Measurements from ENCODE around the gene LRRC75A. TPM values are rescaled to one million over a fixed set of nuclear protein-coding genes. Genes with fewer than 3 reads are reported as not detected.

LRRC75A gene
- total RNA-seq, 4 donors from 2014 or later, result 4.0 to 16.7 (median 7.8) TPM

- H3K36me3 ChIP-seq, result peaks cover 22 to 23% of the 10 kb centered on the region in 2 donors
- intact Hi-C loops (cut with DNase I), result no loop called here
- H3K9me3 ChIP-seq, result no peaks in the 10 kb centered on the region
- no peaks in the 10 kb centered on the region for H3K27me3 ChIP-seq
- peak; percentile 84 to 86 for DNase-seq
- peak overlapping the region; percentile 35 to 75 (median 50) for H3K27ac ChIP-seq
- no peak for TF ChIP-seq POLR2A (IDR thresholded peaks at IDR 0.05)
- TF ChIP-seq, protein P1, sequence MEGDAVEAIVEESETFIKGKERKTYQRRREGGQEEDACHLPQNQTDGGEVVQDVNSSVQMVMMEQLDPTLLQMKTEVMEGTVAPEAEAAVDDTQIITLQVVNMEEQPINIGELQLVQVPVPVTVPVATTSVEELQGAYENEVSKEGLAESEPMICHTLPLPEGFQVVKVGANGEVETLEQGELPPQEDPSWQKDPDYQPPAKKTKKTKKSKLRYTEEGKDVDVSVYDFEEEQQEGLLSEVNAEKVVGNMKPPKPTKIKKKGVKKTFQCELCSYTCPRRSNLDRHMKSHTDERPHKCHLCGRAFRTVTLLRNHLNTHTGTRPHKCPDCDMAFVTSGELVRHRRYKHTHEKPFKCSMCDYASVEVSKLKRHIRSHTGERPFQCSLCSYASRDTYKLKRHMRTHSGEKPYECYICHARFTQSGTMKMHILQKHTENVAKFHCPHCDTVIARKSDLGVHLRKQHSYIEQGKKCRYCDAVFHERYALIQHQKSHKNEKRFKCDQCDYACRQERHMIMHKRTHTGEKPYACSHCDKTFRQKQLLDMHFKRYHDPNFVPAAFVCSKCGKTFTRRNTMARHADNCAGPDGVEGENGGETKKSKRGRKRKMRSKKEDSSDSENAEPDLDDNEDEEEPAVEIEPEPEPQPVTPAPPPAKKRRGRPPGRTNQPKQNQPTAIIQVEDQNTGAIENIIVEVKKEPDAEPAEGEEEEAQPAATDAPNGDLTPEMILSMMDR (IDR thresholded peaks at IDR 0.05), result no peak
- WGBS, 2 donors, result 67 to 71% methylated on average over 6 of the region's 6 CpGs
- peaks cover 48 to 51% of the 10 kb centered on the region in 2 donors for H3K4me1 ChIP-seq
- no peak overlapping the region for H3K4me3 ChIP-seq (replicated peaks in 1 of 3)
Measured at GRCh38 chr17:16444258-16444886, 47.6 kb downstream of the LRRC75A start.

- TF ChIP-seq, protein P1 (IDR thresholded peaks at IDR 0.05), result no peak
- no peak for TF ChIP-seq POLR2A (IDR thresholded peaks at IDR 0.05)
- Histone ChIP-seq H3K9me3 (no peaks in the 10 kb centered on the region), H3K27ac (peak overlapping the region; percentile 8 to 75 (median 35)), H3K4me1 (peaks cover 48 to 51% of the 10 kb centered on the region in 2 donors), H3K36me3 (peaks cover 22 to 23% of the 10 kb centered on the region in 2 donors), H3K4me3 (replicated peaks in 1 of 3) (no peak overlapping the region), H3K27me3 (no peaks in the 10 kb centered on the region)
- intact Hi-C loops (cut with DNase I), result no loop called here
- 82 to 87% methylated on average over 11 to 20 of the region's 27 CpGs for WGBS, 2 donors
- no peak for DNase-seq
Measured at GRCh38 chr17:16443511-16444257, 48.3 kb downstream of the LRRC75A start.

GRCh38 chr17:16442594-16443510, 49.1 kb downstream of the LRRC75A start:
- peaks cover 48 to 51% of the 10 kb centered on the region in 2 donors for H3K4me1 ChIP-seq
- WGBS, 2 donors, result 79 to 84% methylated on average over 7 of the region's 7 CpGs
- H3K36me3 ChIP-seq, result peaks cover 20 to 23% of the 10 kb centered on the region in 2 donors
- no peak overlapping the region for H3K4me3 ChIP-seq (replicated peaks in 1 of 3)
- DNase-seq, result no peak
- no peak for TF ChIP-seq POLR2A (IDR thresholded peaks at IDR 0.05)
- TF ChIP-seq, protein P1 (IDR thresholded peaks at IDR 0.05), result no peak
- intact Hi-C loops (cut with DNase I), result no loop called here
- H3K9me3 ChIP-seq, result no peaks in the 10 kb centered on the region
- no peaks in the 10 kb centered on the region for H3K27me3 ChIP-seq
- peak overlapping the region in 1 of 3 donors; percentile 75 for H3K27ac ChIP-seq

GRCh38 chr17:16442141-16442540, 49.9 kb downstream of the LRRC75A start:
- H3K36me3 ChIP-seq, result peaks cover 17 to 23% of the 10 kb centered on the region in 2 donors
- 93 to 94% methylated on average over 1 of the region's 1 CpG for WGBS, 2 donors

More at GRCh38 chr17:16442141-16442540, 49.9 kb downstream of the LRRC75A start:
- Histone ChIP-seq H3K4me1 (peaks cover 48 to 51% of the 10 kb centered on the region in 2 donors), H3K4me3 (replicated peaks in 1 of 3) (no peak overlapping the region), H3K27ac (peak overlapping the region in 1 of 3 donors; percentile 37), H3K27me3 (no peaks in the 10 kb centered on the region), H3K9me3 (no peaks in the 10 kb centered on the region)
- TF ChIP-seq, protein P1 (IDR thresholded peaks at IDR 0.05), result no peak
- no peak for TF ChIP-seq POLR2A (IDR thresholded peaks at IDR 0.05)
- no peak for DNase-seq
- intact Hi-C loops (cut with DNase I), result no loop called here

Data from thyroid gland (tissue), 4 donors.